Kidney (tissue), 14 donors: ENCODE results near the gene BABAM1. TPM values are rescaled to one million over a fixed set of nuclear protein-coding genes. Genes with fewer than 3 reads are reported as not detected.

Source experiments
- DNase-seq, 5 donors: peaks; one replicate each; pipeline ENCODE4 v3.0.0-alpha.2; 2013 to 2020
- FAIRE-seq: peaks from 2 replicates; lab custom pipeline; 2012; peaks lifted over from hg19 to GRCh38; lab: Jason Lieb, UNC
- H3K27ac ChIP-seq, 2 donors: one replicate each; pipeline ENCODE4 v1.7.0; 2013; ENCODE audit warnings: low read depth in 2 of 2, low read length in 2 of 2, inconsistent platforms in 1 of 2
- H3K27me3 ChIP-seq: one replicate; pipeline ENCODE4 v1.7.1; 2013; ENCODE audit warnings: low read length, inconsistent platforms; ENCODE audit not compliant: control insufficient read depth, insufficient read depth
- H3K36me3 ChIP-seq, 3 donors: one replicate each; pipeline versions ENCODE4 v1.7.0 to v1.7.1; 2013; ENCODE audit warnings: low read length in 3 of 3, control low read depth in 1 of 3, inconsistent platforms in 1 of 3; ENCODE audit not compliant: insufficient read depth in 3 of 3, control insufficient read depth in 2 of 3
- H3K4me1 ChIP-seq, 3 donors: one replicate each; pipeline versions ENCODE4 v1.7.0 to v1.7.1; 2013; ENCODE audit warnings: low read length in 3 of 3, inconsistent platforms in 1 of 3, low read depth in 1 of 3; ENCODE audit not compliant: control insufficient read depth in 2 of 3, insufficient read depth in 2 of 3
- H3K4me3 ChIP-seq, 3 donors: one replicate each; pipeline versions ENCODE4 v1.7.0 to v1.8.1; 2013; ENCODE audit warnings: low read length in 3 of 3, control low read depth in 1 of 3, inconsistent platforms in 1 of 3
- H3K9ac ChIP-seq, 3 donors: one replicate each; pipeline versions ENCODE4 v1.7.0 to v1.7.1; 2013; ENCODE audit warnings: low read length in 3 of 3, control low read depth in 1 of 3, inconsistent platforms in 1 of 3
- H3K9me3 ChIP-seq, 3 donors: one replicate each; pipeline versions ENCODE4 v1.7.0 to v1.7.1; 2013; ENCODE audit warnings: low read length in 3 of 3, control low read depth in 1 of 3, inconsistent platforms in 1 of 3; ENCODE audit not compliant: control insufficient read depth in 2 of 3, insufficient read depth in 1 of 3
- CTCF ChIP-seq: IDR thresholded peaks from 3 replicates; pipeline ENCODE4 v1.5.1; 2012; ENCODE audit warnings: mild to moderate bottlenecking, moderate library complexity, borderline replicate concordance; ENCODE audit not compliant: insufficient read depth; ENCODE audit errors: extremely low read depth
- intact Hi-C: fragments of 100-400 bp; cut with DNase I; formaldehyde crosslinking; loops from one replicate; pipeline ENCODE4 v1.11.1; 2022
- polyA plus RNA-seq: library from polyadenylated mRNA; stranded (reverse); fragments of 350-450 nt; fragmentation: Illumina TruSeq; extraction: RNeasy Lipid Tissue Mini Kit (QIAGEN cat#74804); gene quantifications from one replicate; pipeline ENCODE4 v1.2.3, GENCODE V29; 2014; ENCODE audit warnings: low read depth, low replicate concordance; ENCODE audit not compliant: insufficient read depth
- total RNA-seq: library from RNA; stranded (reverse); fragmentation: NEBNext Ultra II Directional; extraction: Animal tissue kit (Norgen Biotek cat#: 25700); gene quantifications from one replicate; pipeline ENCODE4 v1.2.1, GENCODE V29; 2021
- donor health status: control.
- donor health status: control.
- donor health status: control.
- donor health status: control.
- donor health status: control.
- donor health status: DM: yes; HTN: yes; CAD: no.
- donor health status: Normal renal cell carcinoma (clear cell type).

Gene BABAM1
- total and polyA plus RNA-seq, 2 donors from 2014 or later: 69.4 to 105 TPM

DNA sequence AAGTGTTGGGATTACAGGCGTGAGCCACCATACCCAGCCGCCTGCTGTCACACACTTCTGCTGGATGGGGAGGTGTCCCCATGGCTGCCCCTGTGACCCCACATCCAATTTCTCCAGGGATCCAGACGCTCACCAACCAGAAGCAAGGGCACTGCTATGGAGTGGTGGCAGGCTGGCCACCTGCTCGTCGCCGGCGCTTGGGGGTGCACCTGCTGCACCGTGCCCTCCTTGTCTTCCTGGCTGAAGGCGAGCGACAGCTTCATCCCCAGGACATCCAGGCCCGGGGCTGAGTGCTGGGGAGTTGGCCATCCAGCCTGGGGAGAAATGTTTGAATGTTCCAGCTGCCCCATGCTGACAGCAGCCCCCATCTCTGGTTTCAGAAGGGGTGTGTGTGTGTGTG lies 19.0 kb downstream of the BABAM1 start:
- FAIRE-seq (no peak), DNase-seq (no peak)
- H3K27ac ChIP-seq: no peak overlapping the region
- no peaks in the 10 kb centered on the region for H3K9me3 ChIP-seq
- H3K4me1 ChIP-seq: peaks cover 0 to 4% (median 0%) of the 10 kb centered on the region in 3 donors
- H3K4me3 ChIP-seq: no peak overlapping the region
- peaks cover 2% of the 10 kb centered on the region for H3K27me3 ChIP-seq
- H3K36me3 ChIP-seq: no peaks in the 10 kb centered on the region
- no peak overlapping the region for H3K9ac ChIP-seq
- no peak for TF ChIP-seq CTCF
- intact Hi-C loops: loop anchor here (10.0 kb wide), 1 partner anchor 221 kb away; no protein-coding TSS in a partner anchor

DNA sequence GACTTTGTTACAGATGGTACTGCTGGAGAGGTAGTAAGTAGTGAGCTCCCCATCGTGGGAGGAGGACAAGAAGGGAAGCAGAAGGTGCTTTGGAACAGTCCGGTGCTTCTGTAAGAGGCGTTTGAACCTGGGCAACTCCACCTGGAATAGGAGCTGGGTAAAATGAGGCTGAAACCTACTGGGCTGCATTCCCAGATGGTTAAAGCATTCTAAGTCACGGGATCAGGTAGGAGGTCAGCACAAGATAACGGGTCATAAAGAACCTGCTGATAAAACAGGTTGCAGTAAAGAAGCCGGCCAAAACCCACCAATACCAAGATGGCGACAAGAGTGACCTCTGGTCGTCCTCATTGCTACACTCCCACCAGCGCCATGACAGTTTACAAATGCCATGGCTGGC lies 19.5 kb downstream of the BABAM1 start:
- Histone ChIP-seq H3K27ac (no peak overlapping the region), H3K4me3 (no peak overlapping the region), H3K27me3 (peaks cover 2% of the 10 kb centered on the region), H3K36me3 (no peaks in the 10 kb centered on the region), H3K4me1 (peaks cover 0 to 4% (median 0%) of the 10 kb centered on the region in 3 donors), H3K9me3 (no peaks in the 10 kb centered on the region), H3K9ac (no peak overlapping the region)
- intact Hi-C loops: loop anchor here (10.0 kb wide), 1 partner anchor 222 kb away; no protein-coding TSS in a partner anchor
- no peak for DNase-seq
- no peak for TF ChIP-seq CTCF
- FAIRE-seq: no peak

- H3K4me3 ChIP-seq: no peak overlapping the region
- FAIRE-seq: no peak
- H3K4me1 ChIP-seq: no peaks in the 10 kb centered on the region
- H3K9ac ChIP-seq: no peak overlapping the region
- DNase-seq: peak; percentile 80 to 90 (median 86)
- intact Hi-C loops: loop anchor here (10.0 kb wide), 1 partner anchor 225 kb away; no protein-coding TSS in a partner anchor
- no peak overlapping the region for H3K27ac ChIP-seq
- no peaks in the 10 kb centered on the region for H3K36me3 ChIP-seq
- no peak for TF ChIP-seq CTCF
- H3K9me3 ChIP-seq: no peaks in the 10 kb centered on the region
- no peaks in the 10 kb centered on the region for H3K27me3 ChIP-seq
These were observed 22.2 kb downstream of the BABAM1 start for GRCh38 chr19:17289489-17289888.
